ENCODE measurements around the gene ACO2. TPM values are rescaled to one million over a fixed set of nuclear protein-coding genes. Genes with fewer than 3 reads are reported as not detected.
A peak's percentile ranks its signal among the peaks of the same experiment; 100 is the strongest.

The ACO2 gene
- total and polyA plus RNA-seq, 10 of the 15 experiments (the other 5 are each of a cell fraction or from before 2014, with no cell fraction given), result 21.4 to 214 (median 88.5) TPM

- RAD21 ChIA-PET (ENCODE audit: unreplicated experiment), result interaction anchor here (0.6 to 3.4 kb wide), 4 partner anchors 10 to 124 kb away, joined by 3 to 46 read pairs (median 3); partner anchors contain the start of gene TOB2
- SMC1A ChIA-PET (ENCODE audit: uncharacterized antibody, unreplicated experiment), result interaction anchor here (0.6 to 3.4 kb wide), 5 partner anchors 62 to 129 kb away, joined by 3 to 27 read pairs (median 3); partner anchors contain the start of gene PMM1
- H3K27me3 ChIP-seq (replicated peaks in 1 of 2; ENCODE audit: control insufficient read depth in 2 of 2, insufficient read depth in 2 of 2, low read length in 1 of 2), result no peaks in the 10 kb centered on the region
- POLR2A ChIA-PET, result no interaction called here
- H3K4me2 ChIP-seq (ENCODE audit: control insufficient read depth, insufficient read depth), result no peak overlapping the region
- H3K27ac ChIP-seq (ENCODE audit: control insufficient read depth, insufficient read depth), result no peak overlapping the region
- H3K9ac ChIP-seq (ENCODE audit: control insufficient read depth, insufficient read depth, low read length), result no peak overlapping the region
- CTCF ChIA-PET, result interaction anchor here (0.7 to 7.3 kb wide), 15 partner anchors 9 to 131 kb away, joined by 3 to 105 read pairs (median 4); partner anchors contain the start of genes ACO2, DESI1, PHF5A and PMM1
- no peaks in the 10 kb centered on the region for H3K79me2 ChIP-seq (ENCODE audit: control insufficient read depth, insufficient read depth, low read length)
- DNase-seq (ENCODE audit: low read depth, low spot score) (no peak), ATAC-seq (peak; percentile 81), FAIRE-seq (no peak)
- H3K4me1 ChIP-seq (ENCODE audit: control insufficient read depth, insufficient read depth, low read length), result no peaks in the 10 kb centered on the region
- H4K20me1 ChIP-seq (ENCODE audit: control insufficient read depth, insufficient read depth), result no peaks in the 10 kb centered on the region; the same call in 1 of the 2 replicates
- peaks cover 51 to 66% of the 10 kb centered on the region in 2 experiments for H3K36me3 ChIP-seq (ENCODE audit: control insufficient read depth in 2 of 2, insufficient read depth in 2 of 2, low read length in 1 of 2)
- intact Hi-C loops (cut with micrococcal nuclease; ENCODE audit: unreplicated experiment) (no loop called here), in situ Hi-C loops (cut with MboI) (no loop called here)
- BruUV-seq (replicated peaks), result no TSS peak
- no peaks in the 10 kb centered on the region for H3K9me3 ChIP-seq (replicated peaks; ENCODE audit: control insufficient read depth, insufficient read depth, low read length)
- WGBS (ENCODE audit: insufficient coverage, insufficient replicate concordance, low lambda C conversion rate, missing lambda C conversion rate), result 72% methylated on average over 32 of the region's 32 CpGs
- no peak overlapping the region for H3K4me3 ChIP-seq
- no peak overlapping the region for H2AFZ ChIP-seq (ENCODE audit: control insufficient read depth, low read depth, low read length)
- TF ChIP-seq TAF1 (IDR thresholded peaks at IDR 0.05; ENCODE audit: borderline replicate concordance, low read depth, low read length) (no peak), SMC3 (IDR thresholded peaks at IDR 0.05; ENCODE audit: borderline replicate concordance, low read length) (peak; percentile 52), SUZ12 (IDR thresholded peaks at IDR 0.05; ENCODE audit: unreplicated experiment) (no peak), RAD51 (IDR thresholded peaks at IDR 0.05) (no peak), MTA2 (IDR thresholded peaks at IDR 0.05; ENCODE audit: low read depth) (no peak), FOXM1 (IDR thresholded peaks at IDR 0.05; ENCODE audit: low read depth, low read length) (0 out of 2 replicates have a peak, but pooled peaks have one; percentile 45), TCF12 (IDR thresholded peaks at IDR 0.05; ENCODE audit: low read depth, low read length) (0 out of 2 replicates have a peak, but pooled peaks have one; percentile 17), YY1 (IDR thresholded peaks at IDR 0.05; ENCODE audit: low read depth, low read length) (peak; percentile 33; the same call in 1 of the 2 replicates), MEF2A (IDR thresholded peaks at IDR 0.05; ENCODE audit: insufficient read depth, low read depth, low read length) (no peak), NFYB (IDR thresholded peaks at IDR 0.05; ENCODE audit: insufficient read depth, low read depth, low read length) (no peak), BACH1 (IDR thresholded peaks at IDR 0.05; ENCODE audit: borderline replicate concordance) (0 out of 2 replicates have a peak, but pooled peaks have one; percentile 25), RUNX3 (IDR thresholded peaks at IDR 0.05; ENCODE audit: low read length) (no peak), KLF5 (IDR thresholded peaks at IDR 0.05; ENCODE audit: partially characterized antibody) (no peak), ZSCAN29 (IDR thresholded peaks at IDR 0.05) (no peak)
- TF ChIP-seq, protein P1, sequence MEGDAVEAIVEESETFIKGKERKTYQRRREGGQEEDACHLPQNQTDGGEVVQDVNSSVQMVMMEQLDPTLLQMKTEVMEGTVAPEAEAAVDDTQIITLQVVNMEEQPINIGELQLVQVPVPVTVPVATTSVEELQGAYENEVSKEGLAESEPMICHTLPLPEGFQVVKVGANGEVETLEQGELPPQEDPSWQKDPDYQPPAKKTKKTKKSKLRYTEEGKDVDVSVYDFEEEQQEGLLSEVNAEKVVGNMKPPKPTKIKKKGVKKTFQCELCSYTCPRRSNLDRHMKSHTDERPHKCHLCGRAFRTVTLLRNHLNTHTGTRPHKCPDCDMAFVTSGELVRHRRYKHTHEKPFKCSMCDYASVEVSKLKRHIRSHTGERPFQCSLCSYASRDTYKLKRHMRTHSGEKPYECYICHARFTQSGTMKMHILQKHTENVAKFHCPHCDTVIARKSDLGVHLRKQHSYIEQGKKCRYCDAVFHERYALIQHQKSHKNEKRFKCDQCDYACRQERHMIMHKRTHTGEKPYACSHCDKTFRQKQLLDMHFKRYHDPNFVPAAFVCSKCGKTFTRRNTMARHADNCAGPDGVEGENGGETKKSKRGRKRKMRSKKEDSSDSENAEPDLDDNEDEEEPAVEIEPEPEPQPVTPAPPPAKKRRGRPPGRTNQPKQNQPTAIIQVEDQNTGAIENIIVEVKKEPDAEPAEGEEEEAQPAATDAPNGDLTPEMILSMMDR (IDR thresholded peaks at IDR 0.05 in 2 of 3, conservative IDR thresholded peaks at IDR 0.05 in 1 of 3; ENCODE audit: control insufficient read depth in 2 of 3, extremely low read depth in 1 of 3, insufficient read depth in 1 of 3, low read depth in 3 of 3, low read length in 3 of 3), result peak; percentile 79 to 93 (median 79)
- TF ChIP-seq, protein P2, sequence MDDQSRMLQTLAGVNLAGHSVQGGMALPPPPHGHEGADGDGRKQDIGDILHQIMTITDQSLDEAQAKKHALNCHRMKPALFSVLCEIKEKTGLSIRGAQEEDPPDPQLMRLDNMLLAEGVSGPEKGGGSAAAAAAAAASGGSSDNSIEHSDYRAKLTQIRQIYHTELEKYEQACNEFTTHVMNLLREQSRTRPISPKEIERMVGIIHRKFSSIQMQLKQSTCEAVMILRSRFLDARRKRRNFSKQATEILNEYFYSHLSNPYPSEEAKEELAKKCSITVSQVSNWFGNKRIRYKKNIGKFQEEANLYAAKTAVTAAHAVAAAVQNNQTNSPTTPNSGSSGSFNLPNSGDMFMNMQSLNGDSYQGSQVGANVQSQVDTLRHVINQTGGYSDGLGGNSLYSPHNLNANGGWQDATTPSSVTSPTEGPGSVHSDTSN (IDR thresholded peaks at IDR 0.05; ENCODE audit: insufficient replicate concordance, low read depth, low read length), result no peak
- TF ChIP-seq, protein P3, sequence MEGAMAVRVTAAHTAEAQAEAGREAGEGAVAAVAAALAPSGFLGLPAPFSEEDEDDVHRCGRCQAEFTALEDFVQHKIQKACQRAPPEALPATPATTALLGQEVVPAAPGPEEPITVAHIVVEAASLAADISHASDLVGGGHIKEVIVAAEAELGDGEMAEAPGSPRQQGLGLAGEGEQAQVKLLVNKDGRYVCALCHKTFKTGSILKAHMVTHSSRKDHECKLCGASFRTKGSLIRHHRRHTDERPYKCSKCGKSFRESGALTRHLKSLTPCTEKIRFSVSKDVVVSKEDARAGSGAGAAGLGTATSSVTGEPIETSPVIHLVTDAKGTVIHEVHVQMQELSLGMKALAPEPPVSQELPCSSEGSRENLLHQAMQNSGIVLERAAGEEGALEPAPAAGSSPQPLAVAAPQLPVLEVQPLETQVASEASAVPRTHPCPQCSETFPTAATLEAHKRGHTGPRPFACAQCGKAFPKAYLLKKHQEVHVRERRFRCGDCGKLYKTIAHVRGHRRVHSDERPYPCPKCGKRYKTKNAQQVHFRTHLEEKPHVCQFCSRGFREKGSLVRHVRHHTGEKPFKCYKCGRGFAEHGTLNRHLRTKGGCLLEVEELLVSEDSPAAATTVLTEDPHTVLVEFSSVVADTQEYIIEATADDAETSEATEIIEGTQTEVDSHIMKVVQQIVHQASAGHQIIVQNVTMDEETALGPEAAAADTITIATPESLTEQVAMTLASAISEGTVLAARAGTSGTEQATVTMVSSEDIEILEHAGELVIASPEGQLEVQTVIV (IDR thresholded peaks at IDR 0.05; ENCODE audit: borderline replicate concordance, partially characterized antibody), result no peak
These were observed 58.2 kb downstream of the ACO2 start for GRCh38 chr22:41526830-41527799.

Measured in GM12878 (cell line).